ENCODE results near the gene TAF1C. TPM values are rescaled to one million over a fixed set of nuclear protein-coding genes. Genes with fewer than 3 reads are reported as not detected.

Gene TAF1C
- total RNA-seq, 2 experiments from 2014 or later: 44.4 to 45.7 TPM

- Mint-ChIP-seq H3K36me3 (ENCODE audit: low read depth) (no peaks in the 10 kb centered on the region), H3K4me1 (no peaks in the 10 kb centered on the region), H3K27ac (no peak overlapping the region), H3K9me3 (ENCODE audit: low read depth) (no peaks in the 10 kb centered on the region), H3K4me3 (no peak overlapping the region), H3K27me3 (peaks cover 6% of the 10 kb centered on the region)
- POLR2A ChIA-PET: no interaction called here
- CTCF ChIA-PET: interaction anchor here (0.6 to 1.0 kb wide), 2 partner anchors 36 to 373 kb away, joined by 3 read pairs; partner anchors contain the start of gene TAF1C
- no peak for DNase-seq
- ATAC-seq: no peak
- intact Hi-C loops (cut with DNase I, micrococcal nuclease): no loop called here
Measured at GRCh38 chr16:84150926-84151325, 35.9 kb downstream of the TAF1C start.

- peak within 1 kb of the TSS; percentile 72 for H3K27ac Mint-ChIP-seq
- intact Hi-C loops (cut with DNase I, micrococcal nuclease): loop anchor here (1.0 to 5.0 kb wide), 11 partner anchors 29 to 882 kb away; partner anchors contain the start of genes MBTPS1 (in 2 of the 2), TAF1C (in 2 of the 2), KIAA0513 (in 1 of the 2) and MEAK7 (in 1 of the 2)
- CTCF ChIA-PET: interaction anchor here (1.0 to 1.4 kb wide), 2 partner anchors 27 to 57 kb away, joined by 4 read pairs; no protein-coding TSS in a partner anchor
- POLR2A ChIA-PET: interaction anchor here (1.4 kb wide), 1 partner anchor 28 kb away, joined by 11 read pairs; the partner anchor contains the start of gene MBTPS1
- peaks cover 12% of the 10 kb centered on the region for H3K4me1 Mint-ChIP-seq
- H3K27me3 Mint-ChIP-seq: peaks cover 4% of the 10 kb centered on the region
- H3K9me3 Mint-ChIP-seq (ENCODE audit: low read depth): no peaks in the 10 kb centered on the region
- H3K36me3 Mint-ChIP-seq (ENCODE audit: low read depth): no peaks in the 10 kb centered on the region
- peak; percentile 84 for ATAC-seq
- H3K4me3 Mint-ChIP-seq: peak within 1 kb of the TSS; percentile 95
- peak; percentile 96 for DNase-seq
Measured at GRCh38 chr16:84144859-84145639, 41.8 kb downstream of the TAF1C start, which contains the start of the genes DNAAF1 and HSDL1. DNAAF1 (plus strand) TSS chr16:84145308; CDS start chr16:84145441, 133 bp downstream. HSDL1 (minus strand) TSS chr16:84145177; CDS start chr16:84131321, 13,856 bp downstream.

GRCh38 chr16:84144209-84144858 lies 42.5 kb downstream of the TAF1C start:
- Mint-ChIP-seq H3K27me3 (peaks cover 4% of the 10 kb centered on the region), H3K4me3 (peak overlapping the region; percentile 95), H3K36me3 (ENCODE audit: low read depth) (peaks cover 3% of the 10 kb centered on the region), H3K9me3 (ENCODE audit: low read depth) (no peaks in the 10 kb centered on the region), H3K27ac (peak overlapping the region; percentile 72), H3K4me1 (peaks cover 20% of the 10 kb centered on the region)
- CTCF ChIA-PET: interaction anchor here (0.7 to 1.4 kb wide), 5 partner anchors 27 to 56 kb away, joined by 3 to 6 read pairs (median 4); partner anchors contain the start of gene MBTPS1
- ATAC-seq (peak; percentile 57), DNase-seq (peak; percentile 69)
- POLR2A ChIA-PET: interaction anchor here (1.4 kb wide), 1 partner anchor 27 kb away, joined by 11 read pairs; the partner anchor contains the start of gene MBTPS1
- intact Hi-C loops (cut with DNase I, micrococcal nuclease): loop anchor here (2.0 to 5.0 kb wide), 3 partner anchors 33 to 336 kb away; partner anchors contain the start of gene TAF1C (in 1 of the 2)

- DNase-seq (peak; percentile 44), ATAC-seq (no peak)
- intact Hi-C loops (cut with DNase I, micrococcal nuclease): loop anchor here (2.0 to 5.0 kb wide), 3 partner anchors 34 to 335 kb away; partner anchors contain the start of gene TAF1C (in 1 of the 2)
- ChIA-PET CTCF (interaction anchor here (0.7 to 1.2 kb wide), 4 partner anchors 27 to 31 kb away, joined by 3 to 6 read pairs (median 5); partner anchors contain the start of gene MBTPS1), POLR2A (no interaction called here)
- Mint-ChIP-seq H3K4me3 (peak overlapping the region; percentile 95), H3K27me3 (peaks cover under 1% of the 10 kb centered on the region), H3K36me3 (ENCODE audit: low read depth) (peaks cover 3% of the 10 kb centered on the region), H3K9me3 (ENCODE audit: low read depth) (no peaks in the 10 kb centered on the region), H3K4me1 (peaks cover 25% of the 10 kb centered on the region), H3K27ac (peak overlapping the region; percentile 72)
Measured at GRCh38 chr16:84143784-84144199, 43.1 kb downstream of the TAF1C start.

GRCh38 chr16:84143081-84143480 lies 43.8 kb downstream of the TAF1C start:
- Mint-ChIP-seq H3K4me1 (peaks cover 31% of the 10 kb centered on the region), H3K27me3 (no peaks in the 10 kb centered on the region), H3K27ac (no peak overlapping the region), H3K4me3 (peak overlapping the region; percentile 95), H3K9me3 (ENCODE audit: low read depth) (no peaks in the 10 kb centered on the region), H3K36me3 (ENCODE audit: low read depth) (peaks cover 3% of the 10 kb centered on the region)
- intact Hi-C loops (cut with DNase I, micrococcal nuclease): loop anchor here in 1 of 2 experiments (5.0 kb wide), 1 partner anchor 34 kb away; no protein-coding TSS in a partner anchor
- ATAC-seq: no peak
- no peak for DNase-seq
- ChIA-PET CTCF (interaction anchor here (0.6 to 1.2 kb wide), 8 partner anchors 9 to 57 kb away, joined by 3 to 6 read pairs (median 4); partner anchors contain the start of gene MBTPS1), POLR2A (no interaction called here)

GRCh38 chr16:84141143-84141670 lies 45.6 kb downstream of the TAF1C start:
- ChIA-PET POLR2A (no interaction called here), CTCF (interaction anchor here (0.8 to 1.4 kb wide), 3 partner anchors 8 to 52 kb away, joined by 3 to 6 read pairs (median 4); partner anchors contain the start of gene MBTPS1)
- H3K9me3 Mint-ChIP-seq (ENCODE audit: low read depth): no peaks in the 10 kb centered on the region
- H3K4me3 Mint-ChIP-seq: no peak overlapping the region
- no peak for ATAC-seq
- H3K27me3 Mint-ChIP-seq: no peaks in the 10 kb centered on the region
- peak; percentile 47 for DNase-seq
- H3K27ac Mint-ChIP-seq: no peak overlapping the region
- intact Hi-C loops (cut with DNase I, micrococcal nuclease): loop anchor here in 1 of 2 experiments (5.0 kb wide), 1 partner anchor 36 kb away; no protein-coding TSS in a partner anchor
- peaks cover 3% of the 10 kb centered on the region for H3K36me3 Mint-ChIP-seq (ENCODE audit: low read depth)
- H3K4me1 Mint-ChIP-seq: peaks cover 45% of the 10 kb centered on the region

- Mint-ChIP-seq H3K4me1 (peaks cover 51% of the 10 kb centered on the region), H3K27ac (no peak overlapping the region), H3K27me3 (no peaks in the 10 kb centered on the region), H3K36me3 (ENCODE audit: low read depth) (peaks cover 3% of the 10 kb centered on the region), H3K4me3 (no peak overlapping the region), H3K9me3 (ENCODE audit: low read depth) (no peaks in the 10 kb centered on the region)
- intact Hi-C loops (cut with DNase I, micrococcal nuclease): loop anchor here in 1 of 2 experiments (2.0 to 5.0 kb wide), 2 partner anchors 38 to 55 kb away; no protein-coding TSS in a partner anchor
- ATAC-seq (no peak), DNase-seq (no peak)
- ChIA-PET CTCF (interaction anchor here (0.6 to 1.4 kb wide), 3 partner anchors 23 to 54 kb away, joined by 3 to 5 read pairs (median 3); partner anchors contain the start of gene MBTPS1), POLR2A (no interaction called here)
Measured at GRCh38 chr16:84139628-84140258, 47.1 kb downstream of the TAF1C start.

GRCh38 chr16:84138824-84139627 lies 47.8 kb downstream of the TAF1C start:
- ATAC-seq (peak; percentile 96), DNase-seq (peak; percentile 59)
- Mint-ChIP-seq H3K9me3 (ENCODE audit: low read depth) (no peaks in the 10 kb centered on the region), H3K27me3 (no peaks in the 10 kb centered on the region), H3K27ac (peak overlapping the region; percentile 32), H3K4me1 (peaks cover 49% of the 10 kb centered on the region), H3K4me3 (no peak overlapping the region), H3K36me3 (ENCODE audit: low read depth) (peaks cover 3% of the 10 kb centered on the region)
- CTCF ChIA-PET: interaction anchor here (0.6 to 1.4 kb wide), 7 partner anchors 22 to 59 kb away, joined by 3 to 5 read pairs (median 3); partner anchors contain the start of genes MBTPS1 and TAF1C
- POLR2A ChIA-PET: no interaction called here
- intact Hi-C loops (cut with DNase I, micrococcal nuclease): loop anchor here in 1 of 2 experiments (2.0 kb wide), 1 partner anchor 54 kb away; no protein-coding TSS in a partner anchor

- POLR2A ChIA-PET: no interaction called here
- no peak overlapping the region for H3K4me3 Mint-ChIP-seq
- peak overlapping the region; percentile 32 for H3K27ac Mint-ChIP-seq
- peaks cover 47% of the 10 kb centered on the region for H3K4me1 Mint-ChIP-seq
- DNase-seq: no peak
- no peaks in the 10 kb centered on the region for H3K9me3 Mint-ChIP-seq (ENCODE audit: low read depth)
- intact Hi-C loops (cut with DNase I, micrococcal nuclease): loop anchor here in 1 of 2 experiments (2.0 kb wide), 1 partner anchor 54 kb away; no protein-coding TSS in a partner anchor
- ATAC-seq: no peak
- no peaks in the 10 kb centered on the region for H3K27me3 Mint-ChIP-seq
- CTCF ChIA-PET: interaction anchor here (0.5 to 1.4 kb wide), 7 partner anchors 10 to 58 kb away, joined by 3 to 5 read pairs (median 4); partner anchors contain the start of genes MBTPS1 and TAF1C
- H3K36me3 Mint-ChIP-seq (ENCODE audit: low read depth): peaks cover 3% of the 10 kb centered on the region
Measured at GRCh38 chr16:84138500-84138823, 48.4 kb downstream of the TAF1C start.
